ENCODE data around the gene IQSEC1. TPM values are rescaled to one million over a fixed set of nuclear protein-coding genes. Genes with fewer than 3 reads are reported as not detected.

The IQSEC1 gene
- polyA plus RNA-seq, 2 of the 4 experiments (the other 2 are of a cell fraction), result 3.7 to 10.7 TPM

- CTCF ChIA-PET, result interaction anchor here (1.1 to 10.6 kb wide), 2 partner anchors 15 to 34 kb away, joined by 4 to 90 read pairs; partner anchors contain the start of gene RPL32
- Histone ChIP-seq H3K9me3 (no peaks in the 10 kb centered on the region), H3K4me1 (0 out of 3 replicates have a peak, but pooled peaks cover 3% of the 10 kb centered on the region), H3K4me2 (peak overlapping the region; percentile 70), H3K27ac (peak overlapping the region in 1 of 2 experiments; percentile 63; a peak in 3 of 6 replicates), H3K4me3 (peak overlapping the region; percentile 35; the same call in 2 of the 3 replicates)
- POLR2A ChIA-PET, result no interaction called here
- no peak for FAIRE-seq
- no peak for TF ChIP-seq NR3C1 (IDR thresholded peaks at IDR 0.05)
- no peak for TF ChIP-seq BHLHE40 (IDR thresholded peaks at IDR 0.05; ENCODE audit: low read depth, low read length)
- no peak for TF ChIP-seq CHD4 (IDR thresholded peaks at IDR 0.05; ENCODE audit: borderline replicate concordance)
- TF ChIP-seq JUNB (IDR thresholded peaks at IDR 0.05), result no peak
- no peak for TF ChIP-seq JUN (IDR thresholded peaks at IDR 0.05)
- TF ChIP-seq CTCF (IDR thresholded peaks at IDR 0.05), result peak; percentile 23; the same call in 1 of the 3 replicates
- TF ChIP-seq TP53 (CRISPR knock-in tag; IDR thresholded peaks at IDR 0.05), result no peak
- DNase-seq (ENCODE audit: low read depth in 1 of 2, low spot score in 1 of 2), result no peak
- WGBS (ENCODE audit: missing lambda C conversion rate), result 74% methylated on average over 20 of the region's 60 CpGs
- peak; percentile 44 to 82 for ATAC-seq
Measured at GRCh38 chr3:12875857-12876836, 197.1 kb downstream of the IQSEC1 start.

GRCh38 chr3:12871404-12871983 lies 201.7 kb downstream of the IQSEC1 start:
- H3K4me1 ChIP-seq, result peaks cover 7% of the 10 kb centered on the region; the same call in 2 of the 3 replicates
- no peaks in the 10 kb centered on the region for H3K9me3 ChIP-seq
- no peak overlapping the region for H3K27ac ChIP-seq
- ATAC-seq, result no peak
- ChIA-PET CTCF (interaction anchor here (1.2 to 10.6 kb wide), 4 partner anchors 9 to 124 kb away, joined by 3 to 90 read pairs (median 3); no protein-coding TSS in a partner anchor), POLR2A (no interaction called here)
- H3K4me3 ChIP-seq, result no peak overlapping the region
- no peak overlapping the region for H3K4me2 ChIP-seq
- WGBS (ENCODE audit: missing lambda C conversion rate), result 67% methylated on average over 12 of the region's 12 CpGs
- no peak for FAIRE-seq
- no peak for DNase-seq (ENCODE audit: low read depth in 1 of 2, low spot score in 1 of 2)
- no peak for TF ChIP-seq EHMT2 (IDR thresholded peaks at IDR 0.05; ENCODE audit: low read depth)
- no peak for TF ChIP-seq CHD4 (IDR thresholded peaks at IDR 0.05; ENCODE audit: borderline replicate concordance)
- TF ChIP-seq SREBF2 (IDR thresholded peaks at IDR 0.05), result no peak
- no peak for TF ChIP-seq MAZ (IDR thresholded peaks at IDR 0.05; ENCODE audit: borderline replicate concordance, low read depth, low read length)
- no peak for TF ChIP-seq E2F6 (IDR thresholded peaks at IDR 0.05; ENCODE audit: borderline replicate concordance, low read depth)
- TF ChIP-seq POLR2A (IDR thresholded peaks at IDR 0.05; ENCODE audit: low read length), result no peak
- TF ChIP-seq CEBPB (IDR thresholded peaks at IDR 0.05), result no peak
- no peak for TF ChIP-seq TFCP2L1 (CRISPR knock-in tag; IDR thresholded peaks at IDR 0.05)
- TF ChIP-seq FOXS1 (CRISPR knock-in tag; IDR thresholded peaks at IDR 0.05), result no peak
- no peak for TF ChIP-seq EHF (CRISPR knock-in tag; IDR thresholded peaks at IDR 0.05)
- TF ChIP-seq POLR2AphosphoS2 (conservative IDR thresholded peaks at IDR 0.05; ENCODE audit: low read length), result no peak
- no peak for TF ChIP-seq REST (IDR thresholded peaks at IDR 0.05)
- no peak for TF ChIP-seq ESRRA (IDR thresholded peaks at IDR 0.05; ENCODE audit: borderline replicate concordance, low read length)
- no peak for TF ChIP-seq HMGXB4 (CRISPR knock-in tag; IDR thresholded peaks at IDR 0.05; ENCODE audit: borderline replicate concordance)
- no peak for TF ChIP-seq MAFK (IDR thresholded peaks at IDR 0.05; ENCODE audit: partially characterized antibody)

Measured in A549 (cell line).